Activated naive CD4-positive, alpha-beta T cell treated with anti-CD3 and anti-CD28 coated beads for 36 hours (primary cell): ENCODE data around the gene VAV2. TPM values are rescaled to one million over a fixed set of nuclear protein-coding genes. Genes with fewer than 3 reads are reported as not detected.
A peak's percentile ranks its signal among the peaks of the same experiment; 100 is the strongest.

Source experiments
- CTCF ChIA-PET: fragments of 350-600 bp; sonication (Branson Sonifier 250); formaldehyde crosslinking; loops from one replicate; lab custom pipeline; 2021; ENCODE audit warnings: antibody characterized with exemption; lab: Charles Lee
- DNase-seq: peaks from one replicate; pipeline ENCODE4 v3.0.0-alpha.2; 2020
- H3K27ac Mint-ChIP-seq: one replicate; pipeline ENCODE4 v1.8.0; 2021; ENCODE audit warnings: mild to moderate bottlenecking, mixed read lengths
- H3K27me3 Mint-ChIP-seq: one replicate; pipeline ENCODE4 v1.8.0; 2021; ENCODE audit warnings: low read depth, mixed read lengths
- H3K36me3 Mint-ChIP-seq: one replicate; pipeline ENCODE4 v1.8.0; 2021; ENCODE audit warnings: low read depth, mixed read lengths
- H3K4me1 Mint-ChIP-seq: one replicate; pipeline ENCODE4 v1.8.0; 2021; ENCODE audit warnings: low read depth, mixed read lengths
- H3K4me3 Mint-ChIP-seq: one replicate; pipeline ENCODE4 v1.8.0; 2021; ENCODE audit warnings: mild to moderate bottlenecking, moderate library complexity, mixed read lengths
- H3K9me3 Mint-ChIP-seq: one replicate; pipeline ENCODE4 v1.8.0; 2021; ENCODE audit warnings: mixed read lengths
- intact Hi-C: fragments of 100-400 bp; cut with micrococcal nuclease; formaldehyde crosslinking; loops from one replicate; pipeline ENCODE4 v1.15.1; 2023
- total RNA-seq, 2 experiments: library from RNA; stranded (reverse); gene quantifications; one replicate each; pipeline ENCODE4 v1.2.3, GENCODE V29; 2021

The VAV2 gene
- total RNA-seq, 2 experiments from 2014 or later: 3.4 to 3.8 TPM

- Mint-ChIP-seq H3K4me1 (no peaks in the 10 kb centered on the region), H3K4me3 (no peak overlapping the region), H3K36me3 (peaks cover 6% of the 10 kb centered on the region), H3K9me3 (peaks cover 2% of the 10 kb centered on the region), H3K27ac (no peak overlapping the region), H3K27me3 (no peaks in the 10 kb centered on the region)
- DNase-seq: no peak
- intact Hi-C loops: no loop called here
- CTCF ChIA-PET: interaction anchor here (5.2 kb wide), 1 partner anchor 217 kb away, joined by 84 read pairs; no protein-coding TSS in a partner anchor
Observed at GRCh38 chr9:133778336-133779013, 213.6 kb downstream of the VAV2 start.

GRCh38 chr9:133777871-133778270 lies 214.3 kb downstream of the VAV2 start:
- H3K27ac Mint-ChIP-seq: no peak overlapping the region
- CTCF ChIA-PET: interaction anchor here (1.3 kb wide), 1 partner anchor 217 kb away, joined by 3 read pairs; no protein-coding TSS in a partner anchor
- DNase-seq: no peak
- intact Hi-C loops: no loop called here
- peaks cover 6% of the 10 kb centered on the region for H3K36me3 Mint-ChIP-seq
- no peaks in the 10 kb centered on the region for H3K27me3 Mint-ChIP-seq
- no peaks in the 10 kb centered on the region for H3K4me1 Mint-ChIP-seq
- no peak overlapping the region for H3K4me3 Mint-ChIP-seq
- H3K9me3 Mint-ChIP-seq: peaks cover 2% of the 10 kb centered on the region

GRCh38 chr9:133777068-133777791 lies 214.9 kb downstream of the VAV2 start:
- CTCF ChIA-PET: interaction anchor here (1.3 kb wide), 1 partner anchor 217 kb away, joined by 3 read pairs; no protein-coding TSS in a partner anchor
- intact Hi-C loops: no loop called here
- H3K27me3 Mint-ChIP-seq: no peaks in the 10 kb centered on the region

GRCh38 chr9:133775951-133776905 lies 215.9 kb downstream of the VAV2 start:
- intact Hi-C loops: no loop called here
- Mint-ChIP-seq H3K9me3 (peaks cover 2% of the 10 kb centered on the region), H3K27me3 (no peaks in the 10 kb centered on the region), H3K27ac (no peak overlapping the region), H3K4me1 (no peaks in the 10 kb centered on the region), H3K36me3 (peaks cover 6% of the 10 kb centered on the region), H3K4me3 (no peak overlapping the region)
- CTCF ChIA-PET: interaction anchor here (0.6 kb wide), 1 partner anchor 435 kb away, joined by 3 read pairs; no protein-coding TSS in a partner anchor
- DNase-seq: no peak

More at GRCh38 chr9:133777068-133777791, 214.9 kb downstream of the VAV2 start:
- peaks cover 6% of the 10 kb centered on the region for H3K36me3 Mint-ChIP-seq
- H3K27ac Mint-ChIP-seq: no peak overlapping the region
- no peak overlapping the region for H3K4me3 Mint-ChIP-seq
- DNase-seq: no peak
- no peaks in the 10 kb centered on the region for H3K4me1 Mint-ChIP-seq
- peaks cover 2% of the 10 kb centered on the region for H3K9me3 Mint-ChIP-seq

GRCh38 chr9:133775291-133775690 lies 216.8 kb downstream of the VAV2 start:
- CTCF ChIA-PET: interaction anchor here (0.6 to 0.8 kb wide), 2 partner anchors 32 to 434 kb away, joined by 3 read pairs; no protein-coding TSS in a partner anchor
- no peak overlapping the region for H3K4me3 Mint-ChIP-seq
- H3K4me1 Mint-ChIP-seq: no peaks in the 10 kb centered on the region
- peaks cover 2% of the 10 kb centered on the region for H3K9me3 Mint-ChIP-seq
- DNase-seq: no peak
- H3K36me3 Mint-ChIP-seq: peaks cover 6% of the 10 kb centered on the region
- H3K27ac Mint-ChIP-seq: no peak overlapping the region
- no peaks in the 10 kb centered on the region for H3K27me3 Mint-ChIP-seq
- intact Hi-C loops: no loop called here

- CTCF ChIA-PET: interaction anchor here (0.8 kb wide), 1 partner anchor 32 kb away, joined by 3 read pairs; no protein-coding TSS in a partner anchor
- peaks cover 2% of the 10 kb centered on the region for H3K9me3 Mint-ChIP-seq
- intact Hi-C loops: no loop called here
- H3K4me1 Mint-ChIP-seq: no peaks in the 10 kb centered on the region
- no peaks in the 10 kb centered on the region for H3K27me3 Mint-ChIP-seq
- H3K36me3 Mint-ChIP-seq: peaks cover 6% of the 10 kb centered on the region
- no peak overlapping the region for H3K4me3 Mint-ChIP-seq
- no peak overlapping the region for H3K27ac Mint-ChIP-seq
- DNase-seq: no peak
Observed at GRCh38 chr9:133774799-133775198, 217.3 kb downstream of the VAV2 start.

GRCh38 chr9:133773889-133774655 lies 218.1 kb downstream of the VAV2 start:
- DNase-seq: no peak
- Mint-ChIP-seq H3K36me3 (peaks cover 6% of the 10 kb centered on the region), H3K27ac (no peak overlapping the region), H3K27me3 (no peaks in the 10 kb centered on the region), H3K4me3 (no peak overlapping the region), H3K9me3 (peaks cover 2% of the 10 kb centered on the region), H3K4me1 (no peaks in the 10 kb centered on the region)
- CTCF ChIA-PET: interaction anchor here (0.8 to 1.2 kb wide), 2 partner anchors 8 to 31 kb away, joined by 3 to 8 read pairs; no protein-coding TSS in a partner anchor
- intact Hi-C loops: no loop called here

GRCh38 chr9:133772581-133772980 lies 219.5 kb downstream of the VAV2 start:
- intact Hi-C loops: no loop called here
- Mint-ChIP-seq H3K27ac (no peak overlapping the region), H3K36me3 (peaks cover 8% of the 10 kb centered on the region), H3K27me3 (no peaks in the 10 kb centered on the region), H3K4me1 (no peaks in the 10 kb centered on the region), H3K9me3 (peaks cover 5% of the 10 kb centered on the region), H3K4me3 (no peak overlapping the region)
- CTCF ChIA-PET: interaction anchor here (1.2 to 1.8 kb wide), 2 partner anchors 10 to 222 kb away, joined by 4 read pairs; no protein-coding TSS in a partner anchor
- DNase-seq: no peak

GRCh38 chr9:133771486-133772482 lies 220.3 kb downstream of the VAV2 start:
- H3K36me3 Mint-ChIP-seq: peaks cover 10% of the 10 kb centered on the region
- no peaks in the 10 kb centered on the region for H3K27me3 Mint-ChIP-seq
- CTCF ChIA-PET: interaction anchor here (0.6 to 1.8 kb wide), 3 partner anchors 11 to 615 kb away, joined by 3 to 4 read pairs (median 4); no protein-coding TSS in a partner anchor
- no peak overlapping the region for H3K27ac Mint-ChIP-seq
- peaks cover 10% of the 10 kb centered on the region for H3K9me3 Mint-ChIP-seq
- intact Hi-C loops: no loop called here
- H3K4me3 Mint-ChIP-seq: no peak overlapping the region
- no peaks in the 10 kb centered on the region for H3K4me1 Mint-ChIP-seq
- peak; percentile 2 for DNase-seq

- CTCF ChIA-PET: interaction anchor here (0.9 kb wide), 1 partner anchor 28 kb away, joined by 3 read pairs; no protein-coding TSS in a partner anchor
- H3K36me3 Mint-ChIP-seq: peaks cover 12% of the 10 kb centered on the region
Observed at GRCh38 chr9:133770076-133770777, 221.9 kb downstream of the VAV2 start.

More at GRCh38 chr9:133770076-133770777, 221.9 kb downstream of the VAV2 start:
- Mint-ChIP-seq H3K27ac (no peak overlapping the region), H3K4me1 (no peaks in the 10 kb centered on the region), H3K4me3 (no peak overlapping the region), H3K9me3 (peaks cover 23% of the 10 kb centered on the region), H3K27me3 (no peaks in the 10 kb centered on the region)
- peak; percentile 3 for DNase-seq
- intact Hi-C loops: no loop called here
